Left renal pelvis (tissue), 4 donors: Measurements from ENCODE around the gene ATP2B3. TPM values are rescaled to one million over a fixed set of nuclear protein-coding genes. Genes with fewer than 3 reads are reported as not detected.

Experiments used
- DNase-seq, 4 donors: peaks; one replicate each; pipeline ENCODE4 v3.0.0-alpha.2; 2013; ENCODE audit warnings: low read depth in 4 of 4, low spot score in 3 of 4
- polyA plus RNA-seq, 4 donors: library from polyadenylated mRNA; unstranded; fragments of 120-200 nt; gene quantifications; one replicate each; pipeline ENCODE4 v1.2.1, GENCODE V29; 2013; ENCODE audit not compliant: insufficient read length in 4 of 4

The ATP2B3 gene
- polyA plus RNA-seq, 4 donors: 0.10 to 0.32 (median 0.22) TPM

GRCh38 chrX:153608376-153608775 is 90.9 kb downstream of the ATP2B3 start:
- DNase-seq: no peak

GRCh38 chrX:153608806-153609205 is 91.4 kb downstream of the ATP2B3 start:
- DNase-seq: no peak

- DNase-seq: peak in 2 of 4 donors; percentile 46 to 50
Measured at GRCh38 chrX:153609917-153610835, 92.7 kb downstream of the ATP2B3 start.

GRCh38 chrX:153610836-153611213 is 93.4 kb downstream of the ATP2B3 start:
- no peak for DNase-seq

GRCh38 chrX:153611298-153612095 is 94.1 kb downstream of the ATP2B3 start:
- no peak for DNase-seq

- no peak for DNase-seq
Measured at GRCh38 chrX:153612413-153612812, 95.0 kb downstream of the ATP2B3 start.

- no peak for DNase-seq
Measured at GRCh38 chrX:153614818-153615217, 97.4 kb downstream of the ATP2B3 start.

GRCh38 chrX:153620576-153620975 is 103.1 kb downstream of the ATP2B3 start:
- no peak for DNase-seq

GRCh38 chrX:153621949-153622598 is 104.6 kb downstream of the ATP2B3 start:
- DNase-seq: no peak

- DNase-seq: no peak
Measured at GRCh38 chrX:153622661-153623309, 105.3 kb downstream of the ATP2B3 start.

GRCh38 chrX:153623310-153624029 is 106.0 kb downstream of the ATP2B3 start:
- no peak for DNase-seq

GRCh38 chrX:153624196-153625091 is 107.0 kb downstream of the ATP2B3 start:
- DNase-seq: no peak

- no peak for DNase-seq
Measured at GRCh38 chrX:153625271-153626024, 108.0 kb downstream of the ATP2B3 start.

- DNase-seq: no peak
Measured at GRCh38 chrX:153626025-153626633, 108.7 kb downstream of the ATP2B3 start.

GRCh38 chrX:153626863-153627674 is 109.6 kb downstream of the ATP2B3 start:
- no peak for DNase-seq

GRCh38 chrX:153627675-153628111 is 110.3 kb downstream of the ATP2B3 start:
- DNase-seq: no peak

GRCh38 chrX:153628129-153628528 is 110.7 kb downstream of the ATP2B3 start:
- DNase-seq: no peak
